GM18861 (cell line): ENCODE results near the gene TIAM2.

Experiments used
- ATAC-seq: cut with Tn5 transposase; IDR thresholded peaks from one replicate; pipeline ENCODE4 v1.9.1; 2021; ENCODE audit not compliant: unreplicated experiment

The TIAM2 gene

GRCh38 chr6:155023717-155024116, 28.6 kb downstream of the TIAM2 start:
- ATAC-seq, result no peak

GRCh38 chr6:155024391-155025027, 29.4 kb downstream of the TIAM2 start:
- ATAC-seq, result no peak

- no peak for ATAC-seq
These were observed 31.0 kb downstream of the TIAM2 start for GRCh38 chr6:155026022-155026705.

GRCh38 chr6:155026706-155027045, 31.6 kb downstream of the TIAM2 start:
- no peak for ATAC-seq

GRCh38 chr6:155030148-155030720, 35.1 kb downstream of the TIAM2 start:
- ATAC-seq, result no peak

GRCh38 chr6:155031091-155031490, 36.0 kb downstream of the TIAM2 start:
- no peak for ATAC-seq

- no peak for ATAC-seq
These were observed 38.1 kb downstream of the TIAM2 start for GRCh38 chr6:155033021-155033791.

GRCh38 chr6:155036907-155037306, 41.8 kb downstream of the TIAM2 start:
- no peak for ATAC-seq

GRCh38 chr6:155038104-155038503, 43.0 kb downstream of the TIAM2 start:
- no peak for ATAC-seq

- ATAC-seq, result no peak
These were observed 43.4 kb downstream of the TIAM2 start for GRCh38 chr6:155038527-155038926.

- ATAC-seq, result no peak
These were observed 44.5 kb downstream of the TIAM2 start for GRCh38 chr6:155039618-155040017.

GRCh38 chr6:155040154-155040553, 45.0 kb downstream of the TIAM2 start:
- ATAC-seq, result no peak

GRCh38 chr6:155040901-155041650, 46.0 kb downstream of the TIAM2 start:
- no peak for ATAC-seq

- ATAC-seq, result no peak
These were observed 46.7 kb downstream of the TIAM2 start for GRCh38 chr6:155041741-155042279.

GRCh38 chr6:155042983-155043382, 47.9 kb downstream of the TIAM2 start:
- no peak for ATAC-seq

- no peak for ATAC-seq
These were observed 50.7 kb downstream of the TIAM2 start for GRCh38 chr6:155045561-155046404.

- no peak for ATAC-seq
These were observed 52.4 kb downstream of the TIAM2 start for GRCh38 chr6:155047523-155047922.

GRCh38 chr6:155050311-155050710, 55.2 kb downstream of the TIAM2 start:
- ATAC-seq, result no peak

- no peak for ATAC-seq
These were observed 59.6 kb downstream of the TIAM2 start for GRCh38 chr6:155054491-155055250.
